Esophagus squamous epithelium (tissue), 4 donors: ENCODE measurements around the gene JAM3.

ENCODE experiments used
- CTCF ChIP-seq, 6 experiments: fragments of 450-650 bp in 4 of 6; fragments of 200-600 bp in 2 of 6; sonication (generic) in 2 of 6; IDR thresholded peaks; one replicate each; pipeline ENCODE4 v1.5.1; 2016 to 2019; ENCODE audit warnings: antibody characterized with exemption in 6 of 6, mild to moderate bottlenecking in 4 of 6, moderate library complexity in 4 of 6
- POLR2A ChIP-seq, 4 donors: fragments of 450-650 bp; IDR thresholded peaks; one replicate each; pipeline ENCODE4 v1.6.1; 2017; ENCODE audit warnings: antibody characterized with exemption in 4 of 4, mild to moderate bottlenecking in 4 of 4, moderate library complexity in 3 of 4

GRCh38 chr11:134116210-134116609 lies 47.3 kb downstream of the JAM3 start:
- TF ChIP-seq CTCF (IDR thresholded peaks at IDR 0.05) (no peak), POLR2A (IDR thresholded peaks at IDR 0.05) (no peak)
